ENCODE measurements around the gene CRAMP1. TPM values are rescaled to one million over a fixed set of nuclear protein-coding genes. Genes with fewer than 3 reads are reported as not detected.
A peak's percentile ranks its signal among the peaks of the same experiment; 100 is the strongest.

The CRAMP1 gene
- total RNA-seq, 1 experiment from 2014 or later = 33.0 TPM

- Histone ChIP-seq H3K27me3 (replicated peaks; ENCODE audit: insufficient read depth, low read depth, low read length, poor library complexity) (no peaks in the 10 kb centered on the region), H3K4me1 (ENCODE audit: insufficient read depth, low read length, poor library complexity, severe bottlenecking) (no peaks in the 10 kb centered on the region), H3K9me3 (ENCODE audit: low read depth, low read length, poor library complexity, severe bottlenecking) (no peaks in the 10 kb centered on the region), H3K36me3 (ENCODE audit: insufficient read depth, low read length, poor library complexity, severe bottlenecking) (peaks cover 27% of the 10 kb centered on the region), H3K4me3 (ENCODE audit: low read depth, low read length, poor library complexity, severe bottlenecking) (no peak overlapping the region), H3K27ac (ENCODE audit: low read depth, low read length, poor library complexity, severe bottlenecking) (no peak overlapping the region)
- TF ChIP-seq, protein P1, sequence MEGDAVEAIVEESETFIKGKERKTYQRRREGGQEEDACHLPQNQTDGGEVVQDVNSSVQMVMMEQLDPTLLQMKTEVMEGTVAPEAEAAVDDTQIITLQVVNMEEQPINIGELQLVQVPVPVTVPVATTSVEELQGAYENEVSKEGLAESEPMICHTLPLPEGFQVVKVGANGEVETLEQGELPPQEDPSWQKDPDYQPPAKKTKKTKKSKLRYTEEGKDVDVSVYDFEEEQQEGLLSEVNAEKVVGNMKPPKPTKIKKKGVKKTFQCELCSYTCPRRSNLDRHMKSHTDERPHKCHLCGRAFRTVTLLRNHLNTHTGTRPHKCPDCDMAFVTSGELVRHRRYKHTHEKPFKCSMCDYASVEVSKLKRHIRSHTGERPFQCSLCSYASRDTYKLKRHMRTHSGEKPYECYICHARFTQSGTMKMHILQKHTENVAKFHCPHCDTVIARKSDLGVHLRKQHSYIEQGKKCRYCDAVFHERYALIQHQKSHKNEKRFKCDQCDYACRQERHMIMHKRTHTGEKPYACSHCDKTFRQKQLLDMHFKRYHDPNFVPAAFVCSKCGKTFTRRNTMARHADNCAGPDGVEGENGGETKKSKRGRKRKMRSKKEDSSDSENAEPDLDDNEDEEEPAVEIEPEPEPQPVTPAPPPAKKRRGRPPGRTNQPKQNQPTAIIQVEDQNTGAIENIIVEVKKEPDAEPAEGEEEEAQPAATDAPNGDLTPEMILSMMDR (conservative IDR thresholded peaks at IDR 0.05; ENCODE audit: low read depth, low read length) = no peak
- no peak for TF ChIP-seq EZH2 (IDR thresholded peaks at IDR 0.05; ENCODE audit: borderline replicate concordance, low read depth, low read length, poor library complexity, severe bottlenecking)
- CTCF ChIA-PET = no interaction called here
- intact Hi-C loops (cut with micrococcal nuclease; ENCODE audit: unreplicated experiment) = no loop called here
- BruUV-seq (replicated peaks) = no TSS peak
- POLR2A ChIA-PET (ENCODE audit: low non-redundant PET) = no interaction called here
- peak; percentile 18 for DNase-seq (ENCODE audit: low spot score)
Observed at GRCh38 chr16:1651094-1651973, 39.2 kb downstream of the CRAMP1 start.

DNA sequence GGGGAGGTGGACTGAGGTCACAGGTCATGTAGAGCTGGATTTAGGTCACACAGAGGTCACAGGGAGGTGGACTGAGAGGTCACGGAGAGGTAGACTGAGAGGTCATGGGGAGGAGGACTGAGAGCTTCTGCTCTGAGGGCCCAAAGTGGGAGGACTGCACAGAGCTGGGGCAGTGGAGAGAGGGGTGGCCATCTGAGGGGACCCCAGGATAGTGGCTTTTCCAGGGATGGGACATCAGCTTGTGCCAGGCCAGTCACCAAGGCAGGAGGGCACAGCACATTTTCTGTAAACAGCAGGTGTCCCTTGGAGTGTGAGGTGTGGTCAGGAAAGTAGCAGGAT lies 39.8 kb downstream of the CRAMP1 start:
- H3K4me3 ChIP-seq (ENCODE audit: low read depth, low read length, poor library complexity, severe bottlenecking) = no peak overlapping the region
- no peak overlapping the region for H3K27ac ChIP-seq (ENCODE audit: low read depth, low read length, poor library complexity, severe bottlenecking)
- BruUV-seq (replicated peaks) = no TSS peak
- ChIA-PET POLR2A (ENCODE audit: low non-redundant PET) (no interaction called here), CTCF (no interaction called here)
- TF ChIP-seq EZH2 (IDR thresholded peaks at IDR 0.05; ENCODE audit: borderline replicate concordance, low read depth, low read length, poor library complexity, severe bottlenecking) = no peak
- TF ChIP-seq, protein P1 (conservative IDR thresholded peaks at IDR 0.05; ENCODE audit: low read depth, low read length) = no peak
- H3K36me3 ChIP-seq (ENCODE audit: insufficient read depth, low read length, poor library complexity, severe bottlenecking) = peaks cover 32% of the 10 kb centered on the region
- intact Hi-C loops (cut with micrococcal nuclease; ENCODE audit: unreplicated experiment) = no loop called here
- DNase-seq (ENCODE audit: low spot score) = no peak
- H3K4me1 ChIP-seq (ENCODE audit: insufficient read depth, low read length, poor library complexity, severe bottlenecking) = no peaks in the 10 kb centered on the region
- no peaks in the 10 kb centered on the region for H3K9me3 ChIP-seq (ENCODE audit: low read depth, low read length, poor library complexity, severe bottlenecking)
- H3K27me3 ChIP-seq (replicated peaks; ENCODE audit: insufficient read depth, low read depth, low read length, poor library complexity) = no peaks in the 10 kb centered on the region

GRCh38 chr16:1653023-1653422 lies 40.9 kb downstream of the CRAMP1 start:
- intact Hi-C loops (cut with micrococcal nuclease; ENCODE audit: unreplicated experiment) = no loop called here
- Histone ChIP-seq H3K27me3 (replicated peaks; ENCODE audit: insufficient read depth, low read depth, low read length, poor library complexity) (no peaks in the 10 kb centered on the region), H3K4me3 (ENCODE audit: low read depth, low read length, poor library complexity, severe bottlenecking) (no peak overlapping the region), H3K9me3 (ENCODE audit: low read depth, low read length, poor library complexity, severe bottlenecking) (no peaks in the 10 kb centered on the region), H3K4me1 (ENCODE audit: insufficient read depth, low read length, poor library complexity, severe bottlenecking) (no peaks in the 10 kb centered on the region), H3K36me3 (ENCODE audit: insufficient read depth, low read length, poor library complexity, severe bottlenecking) (peaks cover 36% of the 10 kb centered on the region), H3K27ac (ENCODE audit: low read depth, low read length, poor library complexity, severe bottlenecking) (no peak overlapping the region)
- POLR2A ChIA-PET (ENCODE audit: low non-redundant PET) = interaction anchor here (0.5 kb wide), 1 partner anchor 25 kb away, joined by 9 read pairs; the partner anchor contains the start of gene JPT2
- CTCF ChIA-PET = no interaction called here
- no peak for DNase-seq (ENCODE audit: low spot score)
- TF ChIP-seq, protein P1 (conservative IDR thresholded peaks at IDR 0.05; ENCODE audit: low read depth, low read length) = no peak
- no peak for TF ChIP-seq EZH2 (IDR thresholded peaks at IDR 0.05; ENCODE audit: borderline replicate concordance, low read depth, low read length, poor library complexity, severe bottlenecking)
- BruUV-seq (replicated peaks) = no TSS peak

All from A673 (cell line).